BE2C (cell line): ENCODE results near the gene VAV1.

Experiments
- DNase-seq: peaks from one replicate; pipeline ENCODE4 v3.0.0-alpha.2; 2020
- H3K27me3 ChIP-seq: fragments of 250-450 bp; sonication (Bioruptor Pico); 2 replicates; pipeline ENCODE4 v1.5.1; 2020; ENCODE audit warnings: mild to moderate bottlenecking
- H3K36me3 ChIP-seq: fragments of 250-450 bp; sonication (Bioruptor Pico); 2 replicates; pipeline ENCODE4 v1.5.1; 2020; ENCODE audit warnings: mild to moderate bottlenecking
- H3K4me1 ChIP-seq: fragments of 250-450 bp; sonication (Bioruptor Pico); 2 replicates; pipeline ENCODE4 v1.5.1; 2020
- H3K4me3 ChIP-seq: 2 replicates; pipeline ENCODE4 v1.5.1; 2011; ENCODE audit warnings: low read depth, low read length
- H3K9me3 ChIP-seq: fragments of 250-450 bp; sonication (Bioruptor Pico); 2 replicates; pipeline ENCODE4 v1.5.1; 2020
- TF ChIP-seq, protein P1 (sequence below): IDR thresholded peaks from 2 replicates; pipeline ENCODE4 v1.5.1; 2012; ENCODE audit warnings: mild to moderate bottlenecking, low read depth, low read length

The VAV1 gene

DNA sequence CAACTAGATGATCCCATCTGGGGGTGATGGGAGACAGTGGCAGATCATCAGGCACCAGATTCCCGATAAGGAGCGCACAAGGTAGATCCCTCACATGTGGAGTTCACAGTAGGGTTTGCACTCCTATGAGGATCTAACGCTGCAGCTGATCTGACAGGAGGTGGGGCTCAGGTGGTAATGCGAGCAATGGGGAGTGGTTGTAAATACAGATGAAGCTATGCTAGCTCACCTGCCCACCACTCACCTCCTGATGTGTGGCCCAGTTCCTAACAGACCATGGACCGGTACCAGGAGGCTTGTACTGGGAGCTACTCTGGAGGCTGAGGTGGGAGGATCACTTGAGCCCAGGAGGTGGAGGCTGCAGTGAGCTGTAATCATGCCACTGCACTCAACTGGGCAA is 34.8 kb downstream of the VAV1 start:
- Histone ChIP-seq H3K9me3 (no peaks in the 10 kb centered on the region), H3K4me1 (no peaks in the 10 kb centered on the region), H3K36me3 (no peaks in the 10 kb centered on the region), H3K27me3 (no peaks in the 10 kb centered on the region), H3K4me3 (no peak overlapping the region)
- TF ChIP-seq, protein P1, sequence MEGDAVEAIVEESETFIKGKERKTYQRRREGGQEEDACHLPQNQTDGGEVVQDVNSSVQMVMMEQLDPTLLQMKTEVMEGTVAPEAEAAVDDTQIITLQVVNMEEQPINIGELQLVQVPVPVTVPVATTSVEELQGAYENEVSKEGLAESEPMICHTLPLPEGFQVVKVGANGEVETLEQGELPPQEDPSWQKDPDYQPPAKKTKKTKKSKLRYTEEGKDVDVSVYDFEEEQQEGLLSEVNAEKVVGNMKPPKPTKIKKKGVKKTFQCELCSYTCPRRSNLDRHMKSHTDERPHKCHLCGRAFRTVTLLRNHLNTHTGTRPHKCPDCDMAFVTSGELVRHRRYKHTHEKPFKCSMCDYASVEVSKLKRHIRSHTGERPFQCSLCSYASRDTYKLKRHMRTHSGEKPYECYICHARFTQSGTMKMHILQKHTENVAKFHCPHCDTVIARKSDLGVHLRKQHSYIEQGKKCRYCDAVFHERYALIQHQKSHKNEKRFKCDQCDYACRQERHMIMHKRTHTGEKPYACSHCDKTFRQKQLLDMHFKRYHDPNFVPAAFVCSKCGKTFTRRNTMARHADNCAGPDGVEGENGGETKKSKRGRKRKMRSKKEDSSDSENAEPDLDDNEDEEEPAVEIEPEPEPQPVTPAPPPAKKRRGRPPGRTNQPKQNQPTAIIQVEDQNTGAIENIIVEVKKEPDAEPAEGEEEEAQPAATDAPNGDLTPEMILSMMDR: no peak
- no peak for DNase-seq

DNA sequence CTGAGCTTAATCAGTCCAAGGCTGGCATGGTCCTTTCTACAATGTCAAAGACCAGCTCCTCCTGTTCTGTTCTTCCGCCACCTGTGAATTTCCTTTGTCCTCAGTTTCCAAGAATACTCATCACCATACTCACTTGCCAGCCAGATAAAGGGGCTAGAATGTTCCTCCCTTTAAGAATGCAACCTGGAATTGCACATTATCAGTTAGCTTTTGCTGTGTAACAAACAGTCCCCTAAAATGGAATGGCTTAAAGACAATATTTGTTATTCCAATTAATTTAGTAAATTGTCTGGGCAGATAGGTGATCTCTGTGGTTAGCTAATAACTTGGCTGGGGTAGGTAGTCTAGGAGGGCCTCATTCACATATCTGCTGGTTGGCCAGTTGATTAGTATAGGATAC is 36.0 kb downstream of the VAV1 start:
- H3K27me3 ChIP-seq: no peaks in the 10 kb centered on the region
- TF ChIP-seq, protein P1: no peak
- no peaks in the 10 kb centered on the region for H3K9me3 ChIP-seq
- H3K36me3 ChIP-seq: no peaks in the 10 kb centered on the region
- H3K4me3 ChIP-seq: no peak overlapping the region
- H3K4me1 ChIP-seq: no peaks in the 10 kb centered on the region
- no peak for DNase-seq

DNA sequence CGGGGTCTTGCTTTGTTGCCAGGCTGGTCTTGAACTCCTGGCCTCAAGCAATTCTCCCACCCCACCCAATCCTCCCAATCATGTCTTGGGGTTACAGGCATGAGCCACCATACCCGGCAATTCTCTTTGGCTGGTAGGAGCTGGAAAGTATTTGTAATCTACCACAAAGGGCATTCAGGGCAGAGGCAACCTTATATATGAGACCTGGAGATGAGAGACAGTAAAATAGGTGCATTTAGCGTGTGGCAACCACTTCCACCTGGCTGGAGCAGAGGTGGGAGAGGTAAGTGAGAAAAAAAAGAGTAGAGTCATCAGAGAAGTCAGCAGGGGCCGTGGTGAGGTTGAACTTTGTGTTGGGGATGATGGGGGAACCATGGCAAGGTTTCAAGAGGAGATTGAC is 36.8 kb downstream of the VAV1 start:
- Histone ChIP-seq H3K27me3 (no peaks in the 10 kb centered on the region), H3K4me3 (no peak overlapping the region), H3K4me1 (no peaks in the 10 kb centered on the region), H3K36me3 (no peaks in the 10 kb centered on the region), H3K9me3 (no peaks in the 10 kb centered on the region)
- TF ChIP-seq, protein P1: no peak
- no peak for DNase-seq

DNA sequence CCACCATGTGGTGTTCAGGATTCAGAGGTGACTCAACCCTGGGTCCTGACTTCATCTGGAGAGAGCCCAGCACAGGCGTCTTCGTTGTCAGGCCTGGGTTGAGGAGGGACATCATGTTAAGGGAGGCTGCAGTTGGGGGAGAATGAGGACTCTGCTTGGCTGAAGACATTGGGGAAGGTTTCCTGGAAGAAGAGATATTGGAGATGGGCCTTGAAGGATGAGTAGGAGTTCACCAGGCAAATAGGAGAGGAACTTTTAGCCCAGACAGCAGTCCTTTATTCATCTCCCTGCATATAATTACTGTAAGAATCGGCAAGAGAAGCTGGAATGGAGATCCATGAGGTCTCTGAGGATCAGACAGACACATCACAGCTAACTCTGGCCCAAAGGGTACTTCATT is 38.9 kb downstream of the VAV1 start:
- TF ChIP-seq, protein P1: no peak
- no peaks in the 10 kb centered on the region for H3K36me3 ChIP-seq
- no peaks in the 10 kb centered on the region for H3K9me3 ChIP-seq

DNA sequence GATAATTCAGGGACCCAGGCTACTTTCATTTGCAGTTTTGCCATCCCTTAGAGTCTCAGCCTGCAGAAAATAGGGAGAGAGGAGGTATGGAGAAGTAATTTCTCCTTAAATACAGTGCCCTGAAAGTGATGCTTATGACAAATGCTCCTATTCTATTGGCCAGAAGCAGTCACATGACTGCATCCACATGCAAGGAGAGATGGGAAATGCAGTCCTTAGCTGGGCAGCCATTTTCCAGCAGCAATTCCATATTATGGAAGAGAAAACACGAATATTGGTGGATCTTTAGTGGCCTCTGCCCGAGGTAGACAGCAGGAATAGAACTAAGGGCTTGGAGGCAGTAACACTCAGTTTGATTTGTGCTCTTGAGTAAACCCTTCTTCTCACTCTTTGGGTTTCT is 39.4 kb downstream of the VAV1 start:
- Histone ChIP-seq H3K36me3 (no peaks in the 10 kb centered on the region), H3K9me3 (no peaks in the 10 kb centered on the region), H3K27me3 (no peaks in the 10 kb centered on the region), H3K4me3 (peak overlapping the region; percentile 33), H3K4me1 (no peaks in the 10 kb centered on the region)
- DNase-seq: peak; percentile 45
- TF ChIP-seq, protein P1: no peak

More for the DNA sequence above, 38.9 kb downstream of the VAV1 start:
- Histone ChIP-seq H3K27me3 (no peaks in the 10 kb centered on the region), H3K4me1 (no peaks in the 10 kb centered on the region), H3K4me3 (peak overlapping the region; percentile 33)
- DNase-seq: no peak

DNA sequence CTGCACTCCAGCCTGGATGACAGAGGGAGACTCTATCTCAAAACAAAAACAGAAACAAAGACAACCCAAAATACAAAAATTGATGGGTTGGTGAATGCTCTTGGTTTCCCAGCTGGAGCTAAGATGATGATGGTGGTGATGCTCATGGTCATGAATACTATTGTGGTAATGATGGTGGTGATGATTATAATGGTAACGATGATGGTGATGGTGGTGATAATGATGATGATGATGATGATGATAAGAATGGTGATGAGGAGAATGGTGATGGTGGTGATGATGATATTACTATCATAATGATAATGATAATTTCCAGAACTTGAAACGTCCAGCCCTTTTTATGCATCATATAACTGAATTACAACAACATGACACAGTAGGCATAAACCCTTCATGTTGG is 40.1 kb downstream of the VAV1 start:
- TF ChIP-seq, protein P1: no peak
- Histone ChIP-seq H3K4me1 (no peaks in the 10 kb centered on the region), H3K27me3 (no peaks in the 10 kb centered on the region), H3K9me3 (no peaks in the 10 kb centered on the region), H3K4me3 (no peak overlapping the region), H3K36me3 (no peaks in the 10 kb centered on the region)
- no peak for DNase-seq
